Gastrocnemius medialis (tissue), 4 donors: Measurements from ENCODE around the gene MIPEP.

Experiments
- POLR2A ChIP-seq, 2 donors: fragments of 450-650 bp; IDR thresholded peaks; one replicate each; pipeline ENCODE4 v1.6.1; 2017; ENCODE audit warnings: antibody characterized with exemption in 2 of 2, mild to moderate bottlenecking in 2 of 2, moderate library complexity in 2 of 2
- TF ChIP-seq, protein P1 (sequence below), 5 experiments: fragments of 450-650 bp in 3 of 5; fragments of 200-600 bp in 2 of 5; sonication (generic) in 2 of 5; IDR thresholded peaks in 4 of 5; conservative IDR thresholded peaks in 1 of 5; 1 replicate in 4 of 5; 2 replicates in 1 of 5; pipeline ENCODE4 v1.5.1; 2016 to 2019; ENCODE audit warnings: antibody characterized with exemption in 5 of 5, mild to moderate bottlenecking in 3 of 5, moderate library complexity in 3 of 5

DNA sequence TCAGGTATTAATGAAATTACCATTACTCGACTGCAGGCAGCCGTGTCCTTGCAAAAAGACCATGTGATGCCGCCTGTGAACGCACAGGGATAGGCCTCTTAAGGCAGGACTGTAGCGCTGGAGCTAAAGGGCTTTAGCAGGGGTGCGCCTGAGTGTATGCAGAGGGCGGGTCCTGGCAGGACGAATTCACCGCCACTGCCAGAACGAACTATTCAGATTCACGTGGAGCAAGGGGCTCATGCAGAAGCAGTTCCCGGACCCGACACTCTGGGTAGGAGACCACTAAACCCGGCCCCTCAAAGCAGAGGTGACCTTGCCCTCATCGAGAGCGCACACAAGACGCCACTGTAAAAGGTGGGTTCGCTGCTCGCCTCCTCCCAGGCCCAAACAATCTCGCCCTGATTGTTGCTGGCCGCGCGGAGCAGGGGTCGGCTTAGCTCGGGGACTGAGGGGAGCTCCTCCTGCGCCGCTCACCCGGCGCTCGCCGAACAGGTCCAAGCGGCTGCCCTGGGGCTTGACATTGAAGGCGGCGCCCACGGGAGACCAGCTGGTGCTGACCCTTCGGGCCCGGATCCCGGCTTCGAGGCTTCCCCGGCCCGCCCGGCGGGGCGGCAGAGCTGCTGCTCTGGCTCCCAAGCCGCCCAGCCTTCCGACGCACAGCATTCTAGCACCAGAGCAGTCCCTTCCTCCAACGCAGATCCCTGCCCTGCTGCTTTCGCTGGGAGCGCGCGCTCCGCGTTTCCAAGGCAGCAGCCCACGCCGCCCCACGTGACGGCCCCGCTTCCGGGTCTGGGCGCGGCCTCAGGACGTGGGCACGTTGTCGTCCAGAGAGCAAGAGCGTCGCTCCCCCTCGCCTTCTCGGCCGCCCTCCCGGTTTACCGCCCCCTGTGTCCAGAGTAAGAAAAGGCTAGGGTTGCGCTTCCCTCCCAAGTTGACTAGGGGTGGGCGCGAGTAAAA is at the start of gene MIPEP:
- TF ChIP-seq, protein P1, sequence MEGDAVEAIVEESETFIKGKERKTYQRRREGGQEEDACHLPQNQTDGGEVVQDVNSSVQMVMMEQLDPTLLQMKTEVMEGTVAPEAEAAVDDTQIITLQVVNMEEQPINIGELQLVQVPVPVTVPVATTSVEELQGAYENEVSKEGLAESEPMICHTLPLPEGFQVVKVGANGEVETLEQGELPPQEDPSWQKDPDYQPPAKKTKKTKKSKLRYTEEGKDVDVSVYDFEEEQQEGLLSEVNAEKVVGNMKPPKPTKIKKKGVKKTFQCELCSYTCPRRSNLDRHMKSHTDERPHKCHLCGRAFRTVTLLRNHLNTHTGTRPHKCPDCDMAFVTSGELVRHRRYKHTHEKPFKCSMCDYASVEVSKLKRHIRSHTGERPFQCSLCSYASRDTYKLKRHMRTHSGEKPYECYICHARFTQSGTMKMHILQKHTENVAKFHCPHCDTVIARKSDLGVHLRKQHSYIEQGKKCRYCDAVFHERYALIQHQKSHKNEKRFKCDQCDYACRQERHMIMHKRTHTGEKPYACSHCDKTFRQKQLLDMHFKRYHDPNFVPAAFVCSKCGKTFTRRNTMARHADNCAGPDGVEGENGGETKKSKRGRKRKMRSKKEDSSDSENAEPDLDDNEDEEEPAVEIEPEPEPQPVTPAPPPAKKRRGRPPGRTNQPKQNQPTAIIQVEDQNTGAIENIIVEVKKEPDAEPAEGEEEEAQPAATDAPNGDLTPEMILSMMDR (IDR thresholded peaks at IDR 0.05 in 4 of 5, conservative IDR thresholded peaks at IDR 0.05 in 1 of 5) = peak; percentile 54 to 83 (median 71)
- peak; percentile 73 to 79 for TF ChIP-seq POLR2A (IDR thresholded peaks at IDR 0.05)
